Fibroblast of peridontal ligament (primary cell): Measurements from ENCODE around the gene TTLL11.

Experiments
- DNase-seq: peaks from one replicate; pipeline ENCODE4 v3.0.0-alpha.2; 2010; ENCODE audit errors: extremely low read depth

Gene TTLL11

DNA sequence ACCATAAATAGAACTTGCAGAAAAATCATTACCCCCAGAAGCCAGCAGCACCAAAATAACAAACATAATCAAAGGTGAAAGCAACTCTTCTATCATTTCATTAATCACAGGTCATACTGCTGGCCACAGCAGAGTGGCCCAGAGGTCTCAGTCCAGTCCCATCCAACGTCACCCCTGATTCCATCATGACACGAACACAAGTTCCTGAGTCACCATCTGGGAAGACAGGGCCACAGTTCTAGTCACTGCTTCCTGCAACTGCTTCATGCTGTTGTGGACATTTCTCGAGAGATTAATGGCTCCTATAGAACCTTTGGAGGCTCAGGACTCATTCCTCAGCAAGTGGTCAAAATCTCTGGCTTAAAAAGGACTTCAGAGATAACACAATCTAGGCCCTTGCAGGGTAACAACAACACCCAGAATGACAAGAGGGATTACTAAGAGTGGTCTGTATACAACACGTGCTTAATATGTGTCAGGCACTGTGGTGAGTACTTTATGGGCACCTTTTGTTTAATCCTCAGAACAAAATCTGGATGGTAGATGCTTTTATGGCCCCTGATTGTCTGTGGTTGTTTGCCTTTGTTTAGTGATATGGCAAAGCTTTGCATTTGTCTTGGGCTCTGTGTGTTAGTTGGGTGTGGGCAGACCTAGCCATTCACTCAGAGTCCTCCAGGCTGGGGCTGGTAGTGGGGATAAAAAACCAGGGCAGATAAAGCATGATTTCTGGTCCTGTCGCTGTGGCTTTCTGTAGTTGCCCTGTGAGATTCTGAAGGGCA lies 257.3 kb downstream of the TTLL11 start:
- DNase-seq: no peak

- no peak for DNase-seq
These were observed 260.0 kb downstream of the TTLL11 start for GRCh38 chr9:121833061-121833460.

DNA sequence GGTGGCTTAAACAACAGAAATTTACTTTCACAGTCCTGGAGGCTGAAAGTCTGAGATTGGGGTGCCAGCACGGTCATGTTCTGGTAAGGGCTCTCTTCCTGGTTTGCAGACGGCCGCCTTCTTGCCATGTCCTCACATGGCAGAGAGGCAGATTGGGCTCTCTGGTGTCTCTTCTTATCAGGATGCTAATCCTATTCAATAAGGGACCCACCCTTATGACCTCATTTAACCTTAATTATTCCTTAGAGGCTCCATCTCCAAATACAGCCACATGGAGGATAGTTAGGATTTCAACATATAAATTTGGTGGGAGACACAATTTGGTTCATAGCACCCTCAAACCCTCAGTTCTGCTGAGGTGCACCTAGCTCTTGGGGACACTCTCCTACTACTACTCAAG lies 261.2 kb downstream of the TTLL11 start:
- DNase-seq: no peak

- DNase-seq: peak; percentile 21
These were observed 262.5 kb downstream of the TTLL11 start for GRCh38 chr9:121830441-121831140.

DNA sequence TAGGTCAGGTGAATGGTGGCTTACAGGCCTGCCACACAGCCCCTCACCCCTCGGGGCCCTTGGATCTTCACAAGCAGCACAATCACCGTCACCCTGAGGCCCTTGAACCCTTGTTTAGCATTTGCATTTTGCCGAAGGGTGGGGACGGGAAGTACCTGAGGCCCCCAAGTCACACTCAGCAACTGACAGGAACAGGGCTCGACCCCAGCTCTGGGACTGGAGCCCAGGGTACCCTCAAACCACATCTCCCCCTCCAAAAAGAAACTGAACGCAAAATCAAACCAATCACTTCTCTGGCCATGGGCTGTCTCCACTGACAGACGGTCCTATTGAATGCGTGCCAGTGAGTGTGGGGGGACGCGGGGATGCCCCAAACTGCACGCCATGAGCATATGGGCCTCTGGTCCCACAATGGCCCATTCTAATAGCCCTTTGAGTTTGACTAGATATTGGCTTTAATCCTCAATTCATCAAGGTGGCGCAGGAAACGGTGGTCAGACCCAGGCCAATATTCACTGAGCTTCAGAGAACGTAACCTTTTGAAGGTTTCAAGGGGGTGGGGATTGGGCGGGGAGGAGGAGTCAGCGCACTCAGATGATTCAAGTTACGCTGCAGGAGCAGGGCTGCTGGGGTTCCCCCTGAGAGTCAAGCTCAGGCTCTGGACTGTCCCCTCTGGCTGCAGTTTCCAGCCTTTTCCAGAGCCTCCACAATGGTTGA lies 265.7 kb downstream of the TTLL11 start:
- no peak for DNase-seq

GRCh38 chr9:121826711-121827110 lies 266.4 kb downstream of the TTLL11 start:
- DNase-seq: no peak

GRCh38 chr9:121825031-121825691 lies 267.9 kb downstream of the TTLL11 start:
- no peak for DNase-seq

GRCh38 chr9:121824651-121825030 lies 268.5 kb downstream of the TTLL11 start:
- DNase-seq: no peak

- DNase-seq: no peak
These were observed 269.5 kb downstream of the TTLL11 start for GRCh38 chr9:121823451-121824169.

- no peak for DNase-seq
These were observed 270.7 kb downstream of the TTLL11 start for GRCh38 chr9:121822093-121823085.

DNA sequence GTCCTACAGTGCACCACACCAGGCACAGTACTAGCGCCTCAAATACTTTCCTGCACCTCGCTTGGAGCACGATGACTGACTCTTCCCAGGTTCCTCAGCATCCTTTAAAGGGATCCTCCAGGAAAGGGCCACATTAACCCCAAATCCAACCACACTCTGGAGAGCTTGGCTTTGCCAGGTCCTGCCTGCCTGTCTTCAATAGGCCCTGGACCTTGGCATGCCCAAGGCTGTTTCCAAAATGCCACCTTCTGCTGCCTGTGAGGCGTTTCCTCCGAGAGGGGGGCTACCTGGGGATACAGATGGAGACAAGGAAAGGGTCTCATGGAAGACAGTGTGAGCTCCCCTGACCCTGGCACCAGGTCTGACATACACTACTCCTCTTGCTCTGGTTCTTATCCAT lies 271.8 kb downstream of the TTLL11 start:
- no peak for DNase-seq

DNA sequence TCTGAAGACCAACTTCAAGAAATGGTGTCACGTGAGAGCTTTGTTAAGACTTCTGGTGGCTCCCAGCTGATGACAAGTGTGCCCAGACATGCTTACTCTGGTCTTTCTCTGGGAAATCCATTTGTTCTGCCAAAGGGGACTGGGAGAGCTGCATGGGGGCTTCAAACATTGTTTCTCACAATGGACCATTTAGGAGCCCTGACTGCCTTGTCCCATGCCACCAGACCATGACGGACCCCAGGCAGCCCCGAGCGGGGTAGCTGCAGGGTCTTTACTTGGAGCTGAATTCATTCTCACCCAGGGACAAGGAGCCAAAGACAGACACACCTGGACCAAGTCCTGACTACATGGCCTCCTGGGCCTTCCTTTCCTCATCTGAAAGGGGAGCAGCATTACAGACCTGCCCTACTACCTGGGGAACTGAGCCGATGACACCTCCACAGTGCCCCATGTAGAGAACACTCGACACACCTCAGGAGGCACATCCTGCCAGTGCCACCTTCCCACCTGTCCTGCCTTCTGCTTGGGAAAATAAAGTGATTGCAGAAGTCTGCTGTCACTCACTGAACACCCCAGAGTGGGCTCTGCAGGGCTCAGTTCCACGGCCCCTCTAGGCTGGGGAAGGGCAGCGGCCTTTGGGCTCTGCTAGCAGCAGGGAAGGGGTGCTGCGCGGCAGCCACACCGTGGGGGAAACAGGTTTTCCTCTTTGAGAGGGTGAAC lies 272.7 kb downstream of the TTLL11 start:
- no peak for DNase-seq

DNA sequence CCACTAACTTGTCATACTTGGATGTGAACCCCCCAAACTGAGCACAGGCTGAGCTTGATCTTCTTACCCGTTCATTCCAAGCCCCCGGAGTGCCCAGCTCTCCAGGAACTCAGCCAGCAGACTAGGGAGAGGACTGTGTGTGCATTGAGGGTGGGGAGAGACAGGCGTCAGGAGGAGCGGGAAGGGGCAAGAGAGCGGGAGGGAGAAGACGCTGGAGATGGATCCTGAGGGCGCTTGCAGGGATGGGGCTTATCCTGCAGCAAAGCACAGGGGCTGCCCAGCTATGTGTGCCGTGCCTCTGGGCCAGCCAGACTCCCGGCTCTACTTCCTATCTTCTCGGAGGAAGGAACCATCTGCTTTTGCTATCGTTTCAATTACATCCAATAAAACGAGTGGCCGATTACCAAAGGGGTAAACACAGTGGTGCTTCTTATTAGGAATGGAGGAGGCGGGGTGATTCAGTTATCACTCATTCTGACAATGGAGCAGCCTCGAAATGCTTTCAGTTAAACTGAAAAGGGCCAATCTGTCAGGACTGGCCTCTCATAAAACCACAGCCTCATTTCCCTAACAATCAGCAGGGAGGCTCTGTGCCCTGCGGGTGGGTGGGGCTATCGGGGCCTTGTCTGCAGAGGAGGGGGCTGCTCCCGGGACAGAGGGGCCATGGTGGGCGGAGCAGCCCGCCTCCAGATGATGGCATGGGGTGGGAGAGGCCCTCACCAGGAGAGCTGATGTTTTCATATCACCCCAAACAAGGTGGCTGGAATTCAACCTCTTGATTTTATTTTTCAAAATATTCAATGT lies 273.5 kb downstream of the TTLL11 start:
- DNase-seq: peak; percentile 35

DNA sequence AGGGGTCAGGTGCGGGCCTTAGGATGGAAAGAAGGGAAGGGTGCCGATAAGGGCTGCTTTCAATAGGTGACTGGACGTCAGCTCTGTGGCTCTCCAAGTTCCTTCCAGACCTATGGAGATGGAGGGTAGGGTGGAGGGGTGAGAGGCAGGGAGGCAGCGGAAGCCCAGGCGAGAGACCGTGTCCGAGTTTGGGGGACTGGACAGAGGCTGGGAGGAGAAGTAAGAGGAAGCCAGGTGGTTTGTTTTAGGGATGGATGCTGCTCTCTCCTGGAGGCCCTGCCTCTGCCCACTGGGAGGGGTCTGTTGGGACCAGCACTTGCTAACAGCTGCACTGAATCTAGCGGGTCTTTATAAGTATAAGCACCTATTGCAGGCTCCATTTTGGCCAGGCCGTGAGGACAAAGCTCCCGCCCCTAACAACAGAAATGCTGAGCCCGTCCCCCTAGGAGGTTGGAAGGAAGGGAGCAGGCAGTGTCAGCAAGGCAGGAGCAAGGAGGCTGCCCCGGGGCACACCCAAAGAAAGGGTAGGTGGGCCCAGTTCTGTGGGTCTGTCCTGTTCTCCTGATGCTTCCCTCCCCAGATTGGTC lies 274.2 kb downstream of the TTLL11 start:
- no peak for DNase-seq

DNA sequence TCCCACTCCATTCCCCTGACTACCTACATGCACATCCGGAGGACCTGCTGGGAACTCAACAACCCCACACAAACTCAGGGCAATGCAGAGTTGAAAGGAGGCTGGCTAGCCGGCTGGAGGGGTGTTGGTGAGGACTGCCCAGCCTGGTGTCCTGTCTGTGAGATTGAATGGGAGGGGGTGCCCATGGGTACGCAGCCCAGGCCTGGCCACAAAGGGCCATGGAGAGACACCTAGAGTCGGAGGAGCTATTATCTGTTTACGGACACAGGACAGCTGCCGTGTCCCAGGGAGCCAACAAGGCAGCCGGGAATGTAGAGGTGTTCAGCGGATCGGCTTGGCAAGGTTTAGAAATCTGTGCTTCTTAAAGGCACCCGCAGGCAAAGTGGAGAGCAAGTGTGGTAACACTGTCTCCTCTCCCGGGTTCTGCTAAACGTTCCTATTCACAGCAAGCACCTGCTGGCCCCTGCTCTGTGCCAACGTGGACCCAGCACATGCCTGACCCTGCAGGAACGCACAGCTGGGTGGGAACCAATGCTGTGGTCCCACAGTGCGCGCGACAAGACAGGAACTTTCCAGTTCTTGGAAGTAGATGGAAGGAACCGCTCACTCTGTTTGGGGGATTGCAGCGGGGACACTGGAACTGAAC lies 275.0 kb downstream of the TTLL11 start:
- DNase-seq: no peak

DNA sequence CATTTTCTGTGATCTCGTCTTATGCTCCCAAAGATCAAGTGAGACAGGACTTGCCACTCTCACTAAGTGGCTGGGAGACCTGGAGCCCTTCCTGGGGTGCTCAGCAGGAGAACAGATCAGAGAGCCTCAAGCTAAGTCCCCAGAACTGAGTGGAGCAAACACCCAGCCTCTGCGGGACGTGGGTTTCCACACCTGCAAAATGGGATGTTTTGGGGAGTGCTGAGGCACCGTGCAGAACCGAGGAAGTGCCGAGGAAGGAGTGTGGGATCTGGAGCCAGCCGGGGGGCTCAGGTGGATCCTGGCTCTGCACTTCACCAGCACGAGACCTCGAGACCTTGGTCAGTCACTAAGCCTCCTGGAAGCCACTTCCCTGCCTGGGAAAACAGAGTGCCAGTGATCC lies 275.6 kb downstream of the TTLL11 start:
- DNase-seq: no peak

DNA sequence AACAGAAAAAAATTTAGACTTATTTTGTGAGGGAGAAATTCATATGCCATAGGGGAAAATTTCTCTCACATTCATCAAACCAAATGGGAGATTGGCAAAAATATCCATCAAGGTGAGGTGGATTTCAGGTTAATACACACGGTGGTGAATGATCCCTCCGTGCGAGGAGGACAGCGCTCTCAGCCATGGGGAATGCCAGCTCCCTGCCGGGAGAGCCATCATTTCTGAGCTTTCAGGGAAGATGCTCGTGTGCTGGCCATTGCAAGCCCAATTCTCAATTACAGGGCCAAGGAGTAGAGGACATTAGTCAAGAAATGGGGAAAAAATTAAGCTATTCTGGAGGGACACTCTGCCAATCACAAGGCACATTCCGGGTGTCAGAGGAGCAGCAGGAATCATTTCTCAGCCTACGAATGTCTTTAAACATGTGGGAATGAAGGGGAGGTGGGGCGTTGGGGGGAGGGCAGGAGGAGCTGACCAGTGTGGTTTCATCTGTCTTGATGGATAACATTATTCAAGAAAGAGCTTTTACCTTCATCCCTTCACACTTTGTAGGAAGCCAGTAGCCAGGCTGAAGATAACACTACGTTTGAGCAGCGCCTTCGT lies 276.2 kb downstream of the TTLL11 start:
- DNase-seq: no peak

GRCh38 chr9:121816449-121816817 lies 276.7 kb downstream of the TTLL11 start:
- no peak for DNase-seq
